HG03108 (cell line): Measurements from ENCODE around the gene TRIB2.

Source experiments
- ATAC-seq: cut with Tn5 transposase; IDR thresholded peaks from one replicate; pipeline ENCODE4 v1.9.1; 2021; ENCODE audit warnings: moderate library complexity; ENCODE audit not compliant: unreplicated experiment

TRIB2 gene

DNA sequence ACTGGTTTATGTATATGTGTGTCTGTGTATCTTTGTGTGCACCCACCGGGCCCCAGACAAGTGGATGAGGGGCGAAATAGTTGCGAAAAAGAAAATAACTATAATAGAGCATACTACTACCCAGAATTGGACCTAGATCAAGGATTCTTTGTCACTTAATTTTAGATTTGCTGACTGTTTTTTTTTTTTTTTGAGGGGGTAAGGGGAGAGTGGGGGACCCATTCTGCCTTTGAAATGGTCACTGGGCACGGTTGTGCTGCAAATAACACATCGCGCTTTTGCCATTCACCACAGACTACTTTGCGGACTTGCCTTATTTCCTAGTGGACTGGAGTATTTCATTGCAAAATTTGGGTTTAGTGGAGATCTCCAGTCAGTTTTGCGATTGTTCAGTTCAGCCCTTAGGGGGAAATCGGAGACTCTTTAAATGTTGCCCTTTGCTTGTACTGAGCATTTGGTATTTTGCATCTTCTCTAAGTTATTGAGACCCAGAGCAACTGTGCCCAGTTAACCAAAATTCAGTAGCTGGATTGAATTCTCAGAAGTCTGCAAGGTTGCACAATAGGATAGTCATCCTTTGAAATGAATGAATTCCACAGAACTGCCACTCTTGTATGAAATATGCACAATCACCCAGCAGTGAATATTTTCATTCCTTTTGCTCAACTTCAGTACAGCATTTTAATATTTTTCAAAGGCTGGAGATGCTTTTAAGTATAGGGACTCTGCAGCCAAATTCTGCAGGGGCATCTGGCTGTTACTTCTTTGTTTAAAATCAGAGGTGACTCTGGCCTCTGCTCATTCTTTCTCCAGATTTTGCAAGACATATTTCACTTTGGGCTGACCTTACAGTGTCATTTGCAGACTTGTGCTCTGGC is 2.9 kb downstream of the TRIB2 start:
- ATAC-seq = no peak

- ATAC-seq = no peak
Measured at GRCh38 chr2:12720278-12720620, 3.5 kb downstream of the TRIB2 start.

DNA sequence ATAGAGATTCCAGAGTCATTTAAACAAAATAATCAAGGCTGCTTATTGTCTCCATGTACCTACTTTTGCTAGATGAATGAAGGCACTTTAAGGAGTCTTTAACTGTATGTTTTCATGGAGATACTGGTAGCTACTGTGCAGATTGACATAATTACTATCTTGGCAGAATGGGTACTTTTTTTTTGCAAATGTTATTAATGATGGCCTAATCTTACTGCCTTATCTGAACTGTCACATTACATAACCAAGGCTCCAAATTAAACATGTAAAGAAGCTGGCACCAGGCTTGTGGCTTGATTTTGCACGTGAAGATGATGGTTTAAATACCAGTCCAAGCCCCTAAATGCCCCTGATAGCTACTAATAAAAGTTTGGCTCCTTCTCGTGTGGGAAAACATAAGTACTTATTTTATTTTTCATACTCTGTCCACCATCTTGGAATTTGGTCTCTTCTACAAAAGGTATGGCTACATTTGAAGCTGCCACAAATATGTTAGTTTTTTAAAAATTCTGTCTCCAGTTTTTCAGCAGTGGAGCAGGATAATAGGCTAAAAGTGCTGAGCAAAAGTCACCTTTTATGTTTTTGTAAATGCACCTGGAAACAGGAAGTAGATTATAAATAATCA is 4.1 kb downstream of the TRIB2 start:
- ATAC-seq = no peak

DNA sequence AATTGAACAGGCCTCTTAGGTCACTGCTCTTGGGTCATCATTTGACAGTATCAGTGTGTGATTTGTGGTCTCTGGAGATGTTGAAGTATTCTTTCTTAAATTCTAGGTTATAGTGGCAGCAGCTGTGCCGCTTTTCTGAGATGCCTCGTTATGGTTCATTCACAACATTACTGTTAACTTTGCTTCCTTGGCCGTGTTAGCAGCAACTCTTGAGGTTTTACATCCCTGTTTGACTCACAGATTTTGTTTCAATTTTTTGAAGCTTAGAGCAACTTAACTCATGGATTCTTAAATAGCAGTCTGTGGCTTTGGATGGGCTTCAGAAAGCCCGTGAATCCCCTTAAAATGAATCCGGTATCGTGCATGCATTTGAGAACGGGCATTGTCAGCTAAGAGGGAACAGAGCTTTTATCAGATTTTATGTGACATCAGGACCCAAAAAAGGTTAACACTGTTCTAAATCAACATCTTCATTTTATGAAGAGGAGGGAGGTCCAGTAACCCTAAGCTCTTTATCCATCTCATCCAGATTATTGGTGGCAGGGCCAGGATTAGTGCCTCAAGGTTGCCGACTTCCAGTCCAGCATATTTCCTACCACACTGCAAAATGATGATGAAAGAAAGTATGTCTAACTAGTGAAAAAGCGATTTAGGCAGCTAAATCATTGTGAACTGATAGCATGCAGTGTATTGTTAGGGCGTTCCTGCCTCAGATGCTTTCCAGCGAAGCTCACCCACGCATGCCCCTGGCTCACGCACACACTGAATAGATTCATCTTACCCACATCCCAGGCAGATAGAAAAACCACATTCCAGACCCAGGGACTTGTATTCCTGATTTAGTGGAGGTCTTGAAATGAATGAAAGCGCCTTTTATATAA is 5.1 kb downstream of the TRIB2 start:
- no peak for ATAC-seq

GRCh38 chr2:12722447-12723316 is 5.9 kb downstream of the TRIB2 start:
- no peak for ATAC-seq

- ATAC-seq = no peak
Measured at GRCh38 chr2:12723736-12724463, 7.2 kb downstream of the TRIB2 start.

DNA sequence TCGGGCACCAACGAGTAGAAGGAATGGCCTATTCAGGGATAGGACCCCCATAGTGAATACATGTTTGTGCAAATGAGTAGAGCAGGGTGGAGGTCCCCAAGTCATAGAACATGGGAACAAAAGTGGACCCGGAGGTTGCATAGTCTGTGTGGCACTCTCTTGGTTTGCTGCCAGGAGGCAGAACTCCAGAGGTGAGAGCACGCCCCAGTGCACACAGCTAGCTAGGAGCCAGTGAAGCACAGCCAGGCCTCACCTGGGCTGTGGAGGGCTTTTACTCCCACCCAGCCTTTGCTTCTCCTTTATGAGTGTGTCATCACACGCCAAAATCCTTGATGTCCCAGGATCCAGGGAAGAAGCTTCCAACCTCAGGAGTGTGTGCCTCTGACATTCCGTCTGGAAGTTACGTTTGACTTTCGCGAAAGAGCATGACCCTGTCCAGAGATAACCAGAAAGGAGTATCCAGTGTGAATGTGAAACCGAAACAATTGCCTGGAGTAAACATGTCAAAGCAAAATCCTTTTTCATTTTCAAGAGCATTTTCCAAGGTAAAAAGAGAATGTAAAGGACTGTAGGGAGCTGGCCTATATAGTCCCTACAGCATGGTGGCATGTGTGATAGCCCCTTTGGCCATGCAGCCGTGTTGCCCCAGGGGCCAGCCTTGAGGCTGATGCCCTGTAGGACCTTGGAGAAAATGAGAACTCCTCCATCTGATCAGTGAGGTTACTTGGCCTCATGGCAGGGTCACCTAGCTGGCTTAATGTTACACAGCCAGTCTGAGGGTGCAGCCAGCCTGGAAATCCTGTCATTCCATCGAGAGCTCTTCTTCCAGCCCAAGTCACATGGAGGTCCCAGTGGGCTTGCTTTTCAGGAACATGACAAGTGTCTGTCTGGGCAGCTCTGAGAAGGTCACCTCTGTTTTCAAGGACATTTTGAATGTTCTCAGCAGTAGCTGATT is 8.8 kb downstream of the TRIB2 start:
- no peak for ATAC-seq

DNA sequence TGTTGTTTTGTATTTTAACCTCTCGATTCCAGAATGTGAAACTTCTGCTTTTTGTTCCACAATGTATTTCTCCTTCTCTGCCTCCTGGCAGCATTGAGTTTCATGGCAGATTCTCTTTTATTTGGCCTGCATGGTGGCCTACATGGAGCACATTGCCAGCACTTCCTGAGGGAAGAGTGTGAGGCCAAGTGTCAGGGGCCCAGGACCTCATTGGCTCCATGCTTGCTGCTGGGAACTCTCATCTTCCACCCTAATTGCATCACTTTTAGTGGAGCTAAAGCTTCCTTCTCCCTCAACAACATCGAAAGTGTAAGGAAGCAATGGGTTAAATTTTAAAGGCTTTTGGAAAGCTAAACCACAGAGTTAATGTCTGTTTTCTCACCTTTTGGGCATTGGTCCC is 9.5 kb downstream of the TRIB2 start:
- ATAC-seq = no peak

- ATAC-seq = no peak
Measured at GRCh38 chr2:12727065-12727464, 10.3 kb downstream of the TRIB2 start.

DNA sequence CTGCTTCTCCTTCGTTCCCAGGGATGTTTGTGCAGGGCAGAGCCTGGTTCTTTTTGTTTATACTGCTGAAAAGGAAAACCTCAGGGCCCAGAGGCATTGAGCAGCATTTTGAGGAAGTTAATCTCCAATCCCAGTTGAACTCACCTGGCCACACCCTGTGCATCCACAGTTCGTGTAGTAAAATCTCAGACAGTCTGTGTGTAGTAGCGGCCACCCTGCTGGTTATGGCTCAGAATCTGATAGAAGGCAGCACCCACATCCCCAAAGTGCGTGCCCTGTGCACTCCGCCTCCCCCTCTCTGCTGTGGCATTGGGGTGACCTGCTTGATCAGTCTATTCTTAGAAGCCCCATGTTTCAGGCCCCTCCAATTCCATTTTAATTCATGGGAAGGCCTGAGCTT is 10.9 kb downstream of the TRIB2 start:
- ATAC-seq = no peak

- peak; percentile 87 for ATAC-seq
Measured at GRCh38 chr2:12728221-12728777, 11.6 kb downstream of the TRIB2 start.

- ATAC-seq = no peak
Measured at GRCh38 chr2:12730265-12730664, 13.5 kb downstream of the TRIB2 start.

GRCh38 chr2:12731701-12732280 is 15.1 kb downstream of the TRIB2 start:
- no peak for ATAC-seq

GRCh38 chr2:12732651-12733050 is 15.9 kb downstream of the TRIB2 start:
- ATAC-seq = no peak

- ATAC-seq = no peak
Measured at GRCh38 chr2:12733846-12734245, 17.1 kb downstream of the TRIB2 start.

DNA sequence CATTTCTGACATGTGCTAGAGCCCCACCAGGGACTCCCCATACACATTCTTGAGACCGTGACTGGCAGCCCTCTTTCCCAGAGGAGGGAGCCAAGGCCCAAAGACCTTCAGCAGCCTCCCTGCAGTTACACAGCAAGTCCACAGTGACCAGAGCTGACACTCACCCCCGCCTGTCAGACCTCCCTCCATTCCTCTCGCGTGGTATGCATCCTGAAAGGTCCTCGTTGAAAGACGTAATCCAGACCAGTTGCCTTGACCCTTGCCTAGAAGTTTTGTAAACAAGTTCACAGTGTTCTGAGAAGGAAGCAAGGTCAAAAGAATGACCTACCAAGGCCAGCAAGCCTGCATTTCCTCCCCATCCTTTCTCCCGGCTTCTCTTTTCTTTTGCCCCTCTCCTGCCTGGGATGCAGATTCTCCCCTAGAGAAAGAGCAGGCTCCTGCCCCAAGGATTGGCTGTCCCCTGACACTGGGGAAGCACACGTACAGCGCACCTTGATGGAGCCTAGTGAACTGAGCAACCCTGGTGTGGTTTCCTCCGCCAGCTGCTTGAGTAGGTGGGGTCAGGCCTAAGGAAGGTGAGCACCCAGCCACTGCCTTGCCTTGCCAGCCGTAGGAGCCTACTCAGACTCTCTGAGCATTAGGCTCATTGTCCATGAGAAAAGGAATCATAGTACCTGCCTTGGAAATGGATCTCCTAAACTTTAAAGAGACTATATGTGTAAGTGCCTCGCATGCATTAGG is 18.3 kb downstream of the TRIB2 start:
- ATAC-seq = no peak

- no peak for ATAC-seq
Measured at GRCh38 chr2:12737297-12737696, 20.6 kb downstream of the TRIB2 start.
